GM12801 (cell line): ENCODE measurements around the gene KLF3.

ENCODE experiments used
- TF ChIP-seq, protein P1 (sequence below): IDR thresholded peaks from one replicate; pipeline ENCODE4 v1.5.1; 2011; ENCODE audit warnings: control low read depth; ENCODE audit not compliant: insufficient read length; ENCODE audit errors: extremely low read depth

Gene KLF3

DNA sequence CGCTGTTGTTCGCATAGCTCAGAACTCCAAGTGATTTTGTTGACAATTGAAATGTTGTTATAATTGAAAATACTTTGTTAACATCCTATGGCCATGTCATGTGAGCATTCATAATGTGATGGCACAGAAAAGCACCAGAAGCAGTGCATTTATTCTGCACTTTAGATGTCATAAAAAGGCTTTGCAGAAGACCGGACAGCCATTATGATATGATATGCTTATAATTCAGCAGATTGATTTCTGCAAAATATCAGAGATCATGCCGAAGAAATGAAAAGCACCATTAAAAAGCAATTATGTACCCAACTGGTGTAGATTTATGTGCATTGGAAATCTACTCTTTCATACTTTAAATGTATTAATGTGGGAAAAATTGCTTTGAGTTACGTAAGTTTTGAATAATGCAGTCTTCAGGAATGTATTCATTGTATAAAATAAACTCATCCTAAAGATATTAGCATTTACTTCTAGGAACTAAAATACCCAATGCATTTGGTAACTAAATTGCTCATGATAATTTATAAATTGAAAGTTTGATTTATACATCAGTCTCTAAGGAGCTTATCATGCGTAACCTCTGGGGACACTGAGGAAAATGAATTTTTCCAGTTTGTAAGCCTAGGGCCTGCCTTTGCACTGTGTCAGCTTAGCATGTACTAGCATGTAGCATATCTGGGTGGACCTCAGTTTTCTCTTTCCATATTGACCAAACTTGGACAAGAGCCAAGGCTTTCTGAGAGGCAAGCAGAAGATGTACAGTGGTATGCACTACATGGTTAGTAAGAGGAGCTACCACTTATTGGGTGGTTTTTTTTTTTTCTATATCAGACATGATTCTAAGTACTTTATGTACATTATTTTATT is 75.2 kb downstream of the KLF3 start:
- TF ChIP-seq, protein P1, sequence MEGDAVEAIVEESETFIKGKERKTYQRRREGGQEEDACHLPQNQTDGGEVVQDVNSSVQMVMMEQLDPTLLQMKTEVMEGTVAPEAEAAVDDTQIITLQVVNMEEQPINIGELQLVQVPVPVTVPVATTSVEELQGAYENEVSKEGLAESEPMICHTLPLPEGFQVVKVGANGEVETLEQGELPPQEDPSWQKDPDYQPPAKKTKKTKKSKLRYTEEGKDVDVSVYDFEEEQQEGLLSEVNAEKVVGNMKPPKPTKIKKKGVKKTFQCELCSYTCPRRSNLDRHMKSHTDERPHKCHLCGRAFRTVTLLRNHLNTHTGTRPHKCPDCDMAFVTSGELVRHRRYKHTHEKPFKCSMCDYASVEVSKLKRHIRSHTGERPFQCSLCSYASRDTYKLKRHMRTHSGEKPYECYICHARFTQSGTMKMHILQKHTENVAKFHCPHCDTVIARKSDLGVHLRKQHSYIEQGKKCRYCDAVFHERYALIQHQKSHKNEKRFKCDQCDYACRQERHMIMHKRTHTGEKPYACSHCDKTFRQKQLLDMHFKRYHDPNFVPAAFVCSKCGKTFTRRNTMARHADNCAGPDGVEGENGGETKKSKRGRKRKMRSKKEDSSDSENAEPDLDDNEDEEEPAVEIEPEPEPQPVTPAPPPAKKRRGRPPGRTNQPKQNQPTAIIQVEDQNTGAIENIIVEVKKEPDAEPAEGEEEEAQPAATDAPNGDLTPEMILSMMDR = no peak

DNA sequence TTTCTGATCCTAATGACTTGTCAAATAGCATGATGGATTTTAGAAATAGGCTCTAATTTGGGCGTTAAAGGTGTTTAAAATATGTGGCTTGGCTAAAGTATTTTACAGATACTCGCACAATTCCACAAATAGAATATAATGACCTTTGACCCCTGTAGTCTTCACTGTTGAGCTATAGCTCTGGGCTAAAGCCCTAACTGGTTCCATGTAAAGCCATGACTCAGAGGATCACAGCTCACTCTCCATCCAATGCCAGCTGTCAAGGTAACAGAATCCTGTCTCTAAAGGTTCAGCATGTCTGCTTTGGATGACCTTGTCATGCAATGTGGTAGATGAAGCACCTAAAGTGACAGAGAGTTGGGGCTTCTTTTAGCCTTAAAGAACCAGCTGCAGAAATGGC is 76.3 kb downstream of the KLF3 start:
- TF ChIP-seq, protein P1 = no peak

DNA sequence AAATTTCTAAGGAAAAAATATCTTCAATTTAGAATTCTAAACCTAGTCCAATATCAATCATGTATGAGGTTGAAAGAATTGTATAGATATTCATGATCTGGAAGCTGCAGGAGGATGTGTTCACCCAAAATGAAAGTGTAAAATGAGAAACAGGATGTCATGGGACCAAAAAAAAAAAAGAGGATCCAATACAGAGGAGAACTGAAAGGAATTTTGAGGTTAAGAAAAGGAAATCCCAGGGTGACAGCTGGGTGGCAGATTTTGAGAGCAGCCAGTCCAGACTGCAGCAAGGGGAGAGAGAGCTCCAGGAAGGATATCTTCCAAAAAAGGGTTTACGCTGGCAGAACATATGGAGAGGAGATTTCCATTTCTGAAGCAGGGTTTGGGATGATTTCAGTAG is 79.9 kb downstream of the KLF3 start:
- TF ChIP-seq, protein P1 = no peak

DNA sequence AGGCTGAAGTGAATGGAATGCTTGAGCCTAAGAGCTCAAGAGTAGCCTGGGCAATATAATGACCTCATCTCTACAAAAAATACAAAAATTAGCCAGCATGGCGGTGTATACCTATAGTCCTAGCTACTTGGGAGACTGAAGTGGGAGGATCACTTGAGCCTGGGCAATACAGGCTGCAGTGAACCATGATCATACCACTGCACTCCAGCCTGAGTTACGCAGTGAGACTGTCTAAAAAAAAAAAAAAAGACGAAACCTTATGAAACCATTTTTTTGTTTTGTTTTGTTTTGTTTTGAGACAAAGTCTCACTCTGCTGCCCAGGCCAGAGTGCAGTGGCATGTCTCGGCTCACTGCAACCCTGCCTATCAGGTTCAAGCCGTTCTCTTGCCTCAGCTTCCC is 81.9 kb downstream of the KLF3 start:
- TF ChIP-seq, protein P1 = no peak

DNA sequence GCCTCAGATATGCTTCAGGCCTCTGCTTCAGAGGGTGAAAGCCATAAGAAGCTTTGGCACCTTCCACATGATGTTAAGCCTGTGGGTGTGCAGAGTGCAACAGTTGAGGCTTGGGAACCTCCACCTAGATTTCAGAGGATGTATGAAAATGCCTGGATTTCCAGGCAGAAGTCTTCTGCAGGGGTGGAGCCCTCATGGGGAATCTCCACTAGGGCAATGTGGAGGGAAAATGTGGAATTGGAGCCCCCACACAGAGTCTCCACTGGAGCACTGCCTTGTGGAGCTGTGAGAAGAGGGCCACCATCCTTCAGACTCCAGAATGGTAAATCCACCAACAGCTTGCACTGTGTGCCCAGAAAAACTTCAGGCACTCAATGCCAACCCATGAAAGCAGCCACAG is 83.6 kb downstream of the KLF3 start:
- TF ChIP-seq, protein P1 = no peak

DNA sequence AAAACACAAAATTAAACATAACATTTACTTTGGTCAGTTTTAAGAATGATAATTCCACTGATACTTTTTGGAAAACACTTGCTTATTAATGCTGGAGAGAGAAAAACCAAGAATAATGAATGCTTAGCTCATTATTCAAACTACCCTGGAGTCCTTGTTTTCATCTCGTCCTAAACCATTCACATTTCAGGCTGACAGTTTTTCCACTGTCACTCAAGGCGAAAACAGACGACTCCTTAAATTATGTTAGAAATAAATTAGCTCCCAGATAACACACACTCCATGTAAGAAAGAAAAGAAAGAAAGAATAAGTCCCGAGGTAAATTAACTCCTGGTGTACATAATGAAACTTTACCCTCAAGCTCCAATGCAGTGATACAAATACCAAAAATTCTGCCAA is 85.3 kb downstream of the KLF3 start:
- TF ChIP-seq, protein P1 = no peak
